ENCODE results near the gene APEH.
A peak's percentile ranks its signal among the peaks of the same experiment; 100 is the strongest.

APEH gene

DNA sequence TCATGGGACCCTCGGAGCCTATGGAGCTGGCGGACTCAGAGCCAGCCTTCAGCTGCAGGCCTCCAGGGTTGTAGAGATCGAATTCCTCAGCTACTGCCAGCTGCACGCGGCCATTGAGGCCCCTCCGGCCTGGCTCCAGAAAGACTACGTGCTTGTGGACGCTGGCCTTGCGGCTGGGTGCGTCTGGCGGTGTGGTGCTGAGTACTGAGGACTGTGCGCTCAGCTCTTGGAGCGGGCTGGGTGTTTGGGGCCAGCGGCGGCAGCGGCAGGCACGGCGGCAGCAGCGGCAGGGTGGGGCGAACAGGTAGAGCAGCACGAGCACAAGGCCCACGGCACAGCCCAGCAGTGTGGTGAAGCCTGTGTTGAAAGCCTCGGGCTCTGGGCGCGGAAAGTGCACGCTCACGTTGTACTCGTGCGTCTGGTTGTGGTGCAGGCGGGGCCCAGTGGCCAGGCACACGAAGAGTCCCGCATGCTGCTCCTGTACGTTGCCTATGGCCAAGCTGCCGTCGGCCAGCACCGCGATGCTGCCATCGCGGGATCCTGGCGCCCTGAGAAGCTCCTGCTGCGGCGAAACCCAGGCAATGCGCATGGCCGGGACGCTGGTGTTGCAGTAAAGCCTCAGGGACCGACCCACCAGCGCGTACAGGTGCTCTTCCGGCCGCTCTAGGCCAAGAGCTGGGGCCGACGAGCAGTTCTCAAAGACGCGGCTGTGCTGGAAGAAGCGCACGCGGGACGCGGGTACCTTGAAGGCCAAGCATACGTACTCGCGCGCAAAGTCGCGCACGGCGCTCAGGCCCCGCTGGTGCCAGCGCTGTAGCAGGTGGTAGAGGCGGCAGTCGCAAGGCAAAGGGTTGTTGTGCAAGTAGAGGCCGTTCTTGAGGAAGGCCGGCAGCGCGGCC is 44.1 kb downstream of the APEH start:
- peaks cover 8% of the 10 kb centered on the region for H3K4me1 ChIP-seq (ENCODE audit: control insufficient read depth, low read depth, low read length)
- H3K27me3 ChIP-seq (ENCODE audit: control insufficient read depth, insufficient read depth, low read length), result no peaks in the 10 kb centered on the region
- H3K27ac ChIP-seq (ENCODE audit: low read length), result no peak overlapping the region
- no peaks in the 10 kb centered on the region for H3K9me3 ChIP-seq (ENCODE audit: control insufficient read depth, low read depth, low read length)
- H3K9ac ChIP-seq (ENCODE audit: low read length), result no peak overlapping the region
- H3K36me3 ChIP-seq (ENCODE audit: control insufficient read depth, low read depth, low read length), result peaks cover 10% of the 10 kb centered on the region
- H3K4me3 ChIP-seq (ENCODE audit: low read length), result peak overlapping the region; percentile 69

- no peaks in the 10 kb centered on the region for H3K9me3 ChIP-seq (ENCODE audit: control insufficient read depth, low read depth, low read length)
- H3K36me3 ChIP-seq (ENCODE audit: control insufficient read depth, low read depth, low read length), result peaks cover 10% of the 10 kb centered on the region
- H3K4me3 ChIP-seq (ENCODE audit: low read length), result peak overlapping the region; percentile 69
- H3K27ac ChIP-seq (ENCODE audit: low read length), result no peak overlapping the region
- peaks cover 8% of the 10 kb centered on the region for H3K4me1 ChIP-seq (ENCODE audit: control insufficient read depth, low read depth, low read length)
- no peaks in the 10 kb centered on the region for H3K27me3 ChIP-seq (ENCODE audit: control insufficient read depth, insufficient read depth, low read length)
- peak overlapping the region; percentile 68 for H3K9ac ChIP-seq (ENCODE audit: low read length)
Observed at GRCh38 chr3:49718858-49719213, 44.7 kb downstream of the APEH start.

GRCh38 chr3:49719214-49719884 is 45.2 kb downstream of the APEH start, which contains the start of gene AMIGO3:
AMIGO3 (minus strand) TSS chr3:49719684; CDS start chr3:49719465, 219 bp downstream.
- H3K9me3 ChIP-seq (ENCODE audit: control insufficient read depth, low read depth, low read length), result no peaks in the 10 kb centered on the region
- H3K27ac ChIP-seq (ENCODE audit: low read length), result no peak within 1 kb of the TSS
- H3K9ac ChIP-seq (ENCODE audit: low read length), result peak within 1 kb of the TSS; percentile 68
- no peaks in the 10 kb centered on the region for H3K27me3 ChIP-seq (ENCODE audit: control insufficient read depth, insufficient read depth, low read length)
- peak within 1 kb of the TSS; percentile 69 for H3K4me3 ChIP-seq (ENCODE audit: low read length)
- H3K36me3 ChIP-seq (ENCODE audit: control insufficient read depth, low read depth, low read length), result peaks cover 10% of the 10 kb centered on the region
- H3K4me1 ChIP-seq (ENCODE audit: control insufficient read depth, low read depth, low read length), result peaks cover 8% of the 10 kb centered on the region

GRCh38 chr3:49720855-49721595 is 46.9 kb downstream of the APEH start:
- Histone ChIP-seq H3K36me3 (ENCODE audit: control insufficient read depth, low read depth, low read length) (peaks cover 10% of the 10 kb centered on the region), H3K4me3 (ENCODE audit: low read length) (no peak overlapping the region), H3K27ac (ENCODE audit: low read length) (no peak overlapping the region), H3K9me3 (ENCODE audit: control insufficient read depth, low read depth, low read length) (no peaks in the 10 kb centered on the region), H3K27me3 (ENCODE audit: control insufficient read depth, insufficient read depth, low read length) (no peaks in the 10 kb centered on the region), H3K4me1 (ENCODE audit: control insufficient read depth, low read depth, low read length) (peaks cover 8% of the 10 kb centered on the region), H3K9ac (ENCODE audit: low read length) (no peak overlapping the region)

GRCh38 chr3:49721596-49721895 is 47.4 kb downstream of the APEH start:
- Histone ChIP-seq H3K36me3 (ENCODE audit: control insufficient read depth, low read depth, low read length) (peaks cover 10% of the 10 kb centered on the region), H3K9me3 (ENCODE audit: control insufficient read depth, low read depth, low read length) (no peaks in the 10 kb centered on the region)

GRCh38 chr3:49721896-49722781 is 48.0 kb downstream of the APEH start:
- Histone ChIP-seq H3K36me3 (ENCODE audit: control insufficient read depth, low read depth, low read length) (peaks cover 15% of the 10 kb centered on the region), H3K9ac (ENCODE audit: low read length) (no peak overlapping the region), H3K4me3 (ENCODE audit: low read length) (peak overlapping the region; percentile 97), H3K4me1 (ENCODE audit: control insufficient read depth, low read depth, low read length) (peaks cover 8% of the 10 kb centered on the region), H3K27me3 (ENCODE audit: control insufficient read depth, insufficient read depth, low read length) (no peaks in the 10 kb centered on the region), H3K9me3 (ENCODE audit: control insufficient read depth, low read depth, low read length) (no peaks in the 10 kb centered on the region), H3K27ac (ENCODE audit: low read length) (no peak overlapping the region)

More at GRCh38 chr3:49721596-49721895, 47.4 kb downstream of the APEH start:
- H3K4me1 ChIP-seq (ENCODE audit: control insufficient read depth, low read depth, low read length), result peaks cover 8% of the 10 kb centered on the region
- H3K9ac ChIP-seq (ENCODE audit: low read length), result no peak overlapping the region
- no peak overlapping the region for H3K4me3 ChIP-seq (ENCODE audit: low read length)
- H3K27ac ChIP-seq (ENCODE audit: low read length), result no peak overlapping the region
- no peaks in the 10 kb centered on the region for H3K27me3 ChIP-seq (ENCODE audit: control insufficient read depth, insufficient read depth, low read length)

DNA sequence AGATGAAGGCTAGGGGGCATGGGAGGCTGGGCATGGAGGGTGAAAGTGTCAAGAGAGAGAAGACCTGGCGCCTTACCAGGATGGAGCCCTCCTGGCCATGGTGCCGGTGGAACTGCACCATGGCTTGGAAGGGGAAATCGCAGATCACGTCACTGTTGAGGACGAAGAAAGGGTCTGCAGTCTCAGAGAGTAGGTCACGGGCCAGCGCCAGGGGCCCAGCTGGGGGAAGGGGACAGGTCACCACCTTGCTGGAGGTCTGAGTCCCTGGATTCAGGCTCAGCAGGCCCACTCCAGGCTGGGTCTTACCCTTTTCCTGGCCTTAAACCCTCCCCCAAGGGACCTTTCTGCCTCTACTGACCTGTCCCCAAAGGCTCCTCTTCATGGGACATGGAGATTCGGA is 48.7 kb downstream of the APEH start:
- H3K9me3 ChIP-seq (ENCODE audit: control insufficient read depth, low read depth, low read length), result no peaks in the 10 kb centered on the region
- peak overlapping the region; percentile 84 for H3K9ac ChIP-seq (ENCODE audit: low read length)
- H3K36me3 ChIP-seq (ENCODE audit: control insufficient read depth, low read depth, low read length), result peaks cover 23% of the 10 kb centered on the region
- H3K27ac ChIP-seq (ENCODE audit: low read length), result no peak overlapping the region
- H3K4me1 ChIP-seq (ENCODE audit: control insufficient read depth, low read depth, low read length), result peaks cover 8% of the 10 kb centered on the region
- peak overlapping the region; percentile 97 for H3K4me3 ChIP-seq (ENCODE audit: low read length)
- no peaks in the 10 kb centered on the region for H3K27me3 ChIP-seq (ENCODE audit: control insufficient read depth, insufficient read depth, low read length)

GRCh38 chr3:49723296-49723627 is 49.1 kb downstream of the APEH start:
- no peaks in the 10 kb centered on the region for H3K9me3 ChIP-seq (ENCODE audit: control insufficient read depth, low read depth, low read length)
- H3K27ac ChIP-seq (ENCODE audit: low read length), result no peak overlapping the region
- H3K36me3 ChIP-seq (ENCODE audit: control insufficient read depth, low read depth, low read length), result peaks cover 26% of the 10 kb centered on the region
- peak overlapping the region; percentile 84 for H3K9ac ChIP-seq (ENCODE audit: low read length)
- H3K4me3 ChIP-seq (ENCODE audit: low read length), result peak overlapping the region; percentile 97
- peaks cover 8% of the 10 kb centered on the region for H3K4me1 ChIP-seq (ENCODE audit: control insufficient read depth, low read depth, low read length)
- H3K27me3 ChIP-seq (ENCODE audit: control insufficient read depth, insufficient read depth, low read length), result no peaks in the 10 kb centered on the region

DNA sequence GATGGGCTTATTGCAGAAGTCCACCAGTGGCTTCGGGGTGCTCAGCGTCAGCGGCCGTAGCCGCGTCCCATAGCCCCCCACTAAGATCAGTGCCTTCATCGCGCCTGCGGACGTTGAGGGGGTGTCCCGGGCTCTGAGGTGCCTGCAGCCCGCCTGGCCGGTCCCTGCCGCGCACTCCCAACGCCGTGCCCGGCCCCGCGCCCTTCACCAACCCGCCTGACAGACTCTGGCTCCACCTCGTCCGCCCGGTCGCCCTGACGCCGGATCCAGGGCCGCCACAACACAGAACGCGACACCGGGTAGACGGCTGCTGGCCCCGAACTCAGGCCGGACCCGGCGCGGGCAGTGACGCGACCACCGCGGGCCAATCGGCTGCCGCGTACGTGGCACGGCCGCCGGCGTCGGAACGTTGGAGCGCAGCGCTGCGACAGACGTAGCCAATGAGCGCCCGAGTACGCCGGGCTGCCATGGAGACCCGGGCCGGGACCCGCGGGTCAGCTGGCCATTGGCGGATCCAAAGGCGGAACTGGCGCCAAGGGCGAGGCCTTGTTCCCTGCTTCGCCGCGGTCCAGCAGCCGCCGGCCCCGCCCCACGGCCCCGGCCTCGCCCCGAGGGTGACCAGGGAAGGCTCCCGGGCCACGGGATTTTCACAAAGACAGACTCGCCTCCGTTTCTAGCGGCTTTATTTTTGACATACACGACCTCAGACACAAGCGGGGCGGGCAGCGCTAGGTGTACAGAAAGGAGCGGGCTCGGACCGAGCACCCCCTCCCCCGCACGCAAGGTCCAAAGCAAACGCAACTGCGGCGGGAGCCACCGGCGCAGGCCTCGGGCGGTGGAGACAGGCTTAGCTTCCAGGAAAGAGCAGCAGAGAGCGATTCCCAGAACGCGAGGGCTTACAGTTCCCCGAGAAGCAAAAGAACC is 49.7 kb downstream of the APEH start, which contains the start of gene GMPPB:
GMPPB (minus strand) TSS at position 324 of the 924 bp plus-strand sequence; CDS start at position 99, 225 bp downstream.
- peaks cover 6% of the 10 kb centered on the region for H3K4me1 ChIP-seq (ENCODE audit: control insufficient read depth, low read depth, low read length)
- no peaks in the 10 kb centered on the region for H3K27me3 ChIP-seq (ENCODE audit: control insufficient read depth, insufficient read depth, low read length)
- no peaks in the 10 kb centered on the region for H3K9me3 ChIP-seq (ENCODE audit: control insufficient read depth, low read depth, low read length)
- H3K4me3 ChIP-seq (ENCODE audit: low read length), result peak within 1 kb of the TSS; percentile 97
- H3K9ac ChIP-seq (ENCODE audit: low read length), result peak within 1 kb of the TSS; percentile 86
- peaks cover 26% of the 10 kb centered on the region for H3K36me3 ChIP-seq (ENCODE audit: control insufficient read depth, low read depth, low read length)
- H3K27ac ChIP-seq (ENCODE audit: low read length), result peak within 1 kb of the TSS; percentile 59

- H3K9me3 ChIP-seq (ENCODE audit: control insufficient read depth, low read depth, low read length), result no peaks in the 10 kb centered on the region
- peak overlapping the region; percentile 97 for H3K4me3 ChIP-seq (ENCODE audit: low read length)
- H3K36me3 ChIP-seq (ENCODE audit: control insufficient read depth, low read depth, low read length), result peaks cover 26% of the 10 kb centered on the region
- H3K27me3 ChIP-seq (ENCODE audit: control insufficient read depth, insufficient read depth, low read length), result no peaks in the 10 kb centered on the region
- peak overlapping the region; percentile 86 for H3K9ac ChIP-seq (ENCODE audit: low read length)
- peaks cover 4% of the 10 kb centered on the region for H3K4me1 ChIP-seq (ENCODE audit: control insufficient read depth, low read depth, low read length)
- peak overlapping the region; percentile 59 for H3K27ac ChIP-seq (ENCODE audit: low read length)
Observed at GRCh38 chr3:49724586-49724985, 50.4 kb downstream of the APEH start.

Data from iPS-18a (cell line).